A549 (cell line): ENCODE data around the gene SYTL1.

Experiments
- BHLHE40 ChIP-seq: IDR thresholded peaks from 2 replicates; pipeline ENCODE4 v1.6.1; 2012; ENCODE audit warnings: low read depth, low read length, inconsistent platforms
- CHD2 ChIP-seq: fragments of 150-350 bp; IDR thresholded peaks from 2 replicates; pipeline ENCODE4 v1.6.1; 2014; ENCODE audit warnings: low read length; ENCODE audit not compliant: partially characterized antibody
- POLR2A ChIP-seq: IDR thresholded peaks from 2 replicates; pipeline ENCODE4 v1.6.1; 2012; ENCODE audit warnings: mild to moderate bottlenecking, low read length
- RAD21 ChIP-seq, 2 experiments: fragments of >200 bp in 1 of 2; sonication (Bioruptor Twin) in 1 of 2; formaldehyde crosslinking in 1 of 2; IDR thresholded peaks in 1 of 2; conservative IDR thresholded peaks in 1 of 2; 2 replicates in 1 of 2; 3 replicates in 1 of 2; pipeline ENCODE4 v1.6.1; 2012 to 2018; ENCODE audit warnings: inconsistent platforms in 1 of 2

- TF ChIP-seq RAD21 (conservative IDR thresholded peaks at IDR 0.05 in 1 of 2, IDR thresholded peaks at IDR 0.05 in 1 of 2) (no peak), BHLHE40 (no peak), POLR2A (no peak), CHD2 (no peak)
Measured at GRCh38 chr1:27342778-27343638, 1.2 kb downstream of the SYTL1 start.
